ENCODE results near the gene PLD3.
A peak's percentile ranks its signal among the peaks of the same experiment; 100 is the strongest.

Gene PLD3

GRCh38 chr19:40413291-40413845 is 64.9 kb downstream of the PLD3 start, which contains the start of gene PRX:
Gene PRX, minus strand, starts transcription at chr19:40413378. Its CDS starts 5,446 bp downstream, at chr19:40407932.
- H3K4me3 ChIP-seq (ENCODE audit: low read depth, low read length): no peak within 1 kb of the TSS
- TF ChIP-seq CTCF (IDR thresholded peaks at IDR 0.05; ENCODE audit: insufficient read depth, low read depth, low read length, missing control alignments): no peak
- no peak for DNase-seq (ENCODE audit: low read depth)

DNA sequence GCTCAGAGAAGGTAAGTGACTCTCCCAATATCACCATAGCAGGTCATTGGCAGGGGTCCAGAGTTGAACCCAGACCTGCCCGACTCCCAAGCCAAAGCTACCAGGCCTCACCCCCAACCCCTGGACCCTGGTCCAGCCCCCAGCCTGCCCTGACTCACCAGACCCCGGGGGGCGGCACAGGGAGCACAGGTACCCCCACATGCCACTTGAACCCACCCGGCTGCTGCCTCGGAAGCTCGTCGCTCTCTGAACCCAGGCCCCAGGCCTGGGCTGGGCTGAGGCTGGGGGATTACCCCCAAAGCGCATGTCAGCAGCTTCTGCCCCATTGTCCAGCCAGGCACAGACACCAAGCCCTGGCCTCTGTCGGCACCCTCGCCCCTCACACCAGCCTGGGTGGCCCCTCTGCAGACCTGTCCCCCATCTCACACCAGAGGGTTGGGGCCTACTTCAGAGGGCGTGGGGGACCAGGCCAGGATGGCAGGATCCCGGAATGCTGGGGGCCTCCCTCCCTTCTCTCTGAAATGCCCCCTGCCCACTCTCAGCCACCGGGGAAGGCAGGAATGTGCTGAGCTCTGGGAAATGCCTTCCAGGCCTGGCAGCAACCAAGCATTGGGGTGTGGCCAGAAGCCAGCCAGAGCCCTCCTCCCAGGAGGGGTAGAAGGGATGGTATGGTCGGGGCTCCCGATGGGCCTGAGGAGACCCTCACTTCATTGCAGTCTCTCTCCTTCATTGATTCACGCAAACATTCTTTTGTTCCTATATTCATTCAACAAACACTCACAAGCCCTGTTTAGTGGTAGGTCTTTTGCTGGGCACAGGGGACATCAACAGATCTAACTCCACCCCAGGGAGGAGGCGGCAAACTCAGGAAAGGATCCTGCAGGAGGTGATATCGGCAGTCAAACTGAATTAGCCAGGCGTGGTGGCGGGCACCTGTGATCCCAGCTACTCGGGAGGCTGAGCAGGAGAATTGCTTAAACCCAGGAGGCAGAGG is 66.3 kb downstream of the PLD3 start:
- no peak overlapping the region for H3K4me3 ChIP-seq (ENCODE audit: low read depth, low read length)
- TF ChIP-seq CTCF (IDR thresholded peaks at IDR 0.05; ENCODE audit: insufficient read depth, low read depth, low read length, missing control alignments): no peak
- no peak for DNase-seq (ENCODE audit: low read depth)

- no peak for DNase-seq (ENCODE audit: low read depth)
- no peak for TF ChIP-seq CTCF (IDR thresholded peaks at IDR 0.05; ENCODE audit: insufficient read depth, low read depth, low read length, missing control alignments)
- H3K4me3 ChIP-seq (ENCODE audit: low read depth, low read length): no peak overlapping the region
Measured at GRCh38 chr19:40415768-40416167, 67.3 kb downstream of the PLD3 start.

GRCh38 chr19:40416918-40417642 is 68.6 kb downstream of the PLD3 start:
- DNase-seq (ENCODE audit: low read depth): peak; percentile 90
- no peak overlapping the region; the same call in 1 of the 2 replicates for H3K4me3 ChIP-seq (ENCODE audit: low read depth, low read length)
- TF ChIP-seq CTCF (IDR thresholded peaks at IDR 0.05; ENCODE audit: insufficient read depth, low read depth, low read length, missing control alignments): no peak

GRCh38 chr19:40417643-40417981 is 69.1 kb downstream of the PLD3 start:
- TF ChIP-seq CTCF (IDR thresholded peaks at IDR 0.05; ENCODE audit: insufficient read depth, low read depth, low read length, missing control alignments): no peak

GRCh38 chr19:40418040-40418439 is 69.5 kb downstream of the PLD3 start:
- no peak for TF ChIP-seq CTCF (IDR thresholded peaks at IDR 0.05; ENCODE audit: insufficient read depth, low read depth, low read length, missing control alignments)
- H3K4me3 ChIP-seq (ENCODE audit: low read depth, low read length): no peak overlapping the region
- no peak for DNase-seq (ENCODE audit: low read depth)

More at GRCh38 chr19:40417643-40417981, 69.1 kb downstream of the PLD3 start:
- H3K4me3 ChIP-seq (ENCODE audit: low read depth, low read length): no peak overlapping the region
- no peak for DNase-seq (ENCODE audit: low read depth)
